Renal pelvis (tissue), 4 donors: ENCODE results near the gene KIF1B. TPM values are rescaled to one million over a fixed set of nuclear protein-coding genes. Genes with fewer than 3 reads are reported as not detected.
"Not testable (repeated sequence)": the region's sequence is repeated elsewhere in the genome, so short reads cannot be mapped to it uniquely, and the experiment has no call there.

Source experiments
- DNase-seq: peaks from one replicate; pipeline ENCODE4 v3.0.0-alpha.2; 2013
- polyA plus RNA-seq, 3 donors: library from polyadenylated mRNA; unstranded; fragments of 120-200 nt; gene quantifications; one replicate each; pipeline ENCODE4 v1.2.1, GENCODE V29; 2013; ENCODE audit not compliant: insufficient read length in 3 of 3

KIF1B gene
- polyA plus RNA-seq, 3 donors: 39.8 to 53.0 (median 51.9) TPM

DNA sequence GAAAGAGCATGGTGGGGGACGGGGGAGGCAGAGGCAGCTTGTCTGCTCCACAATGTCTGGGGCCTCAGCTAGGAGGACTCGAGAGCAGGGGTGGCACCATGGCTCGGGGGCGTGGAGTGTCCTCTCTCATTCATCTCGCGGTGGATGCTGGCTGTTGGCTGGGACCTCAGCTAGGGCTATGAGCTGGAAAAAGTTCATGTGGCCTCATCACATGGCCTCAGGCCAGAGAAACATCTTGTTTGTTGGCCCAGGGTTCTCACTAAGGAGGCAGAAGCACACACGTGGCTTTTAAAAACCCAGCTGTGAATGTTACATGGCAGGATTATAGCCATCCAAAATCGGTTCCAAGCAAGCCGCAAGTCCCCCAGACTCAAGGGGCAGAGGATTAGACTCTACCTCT, 213.7 kb downstream of the KIF1B start:
- DNase-seq: no peak

DNA sequence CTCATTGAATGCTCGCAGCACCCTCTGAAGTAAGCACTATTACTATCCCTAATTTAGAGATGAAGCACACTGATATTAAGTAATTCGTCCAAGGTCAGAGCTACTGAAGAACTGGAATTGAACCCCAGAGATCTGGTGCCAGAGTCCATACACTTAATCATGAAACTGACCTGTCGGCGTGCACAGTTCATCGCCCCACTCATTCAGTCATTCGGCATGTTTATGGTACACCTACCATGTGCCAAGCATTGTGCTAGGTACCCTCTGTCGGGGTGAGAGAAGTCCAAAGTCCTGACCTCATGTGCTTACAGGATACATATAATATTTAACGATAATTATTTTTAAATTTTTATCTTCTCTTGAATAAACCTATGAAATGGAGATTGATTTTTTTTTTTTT, 214.3 kb downstream of the KIF1B start:
- DNase-seq: no peak

DNA sequence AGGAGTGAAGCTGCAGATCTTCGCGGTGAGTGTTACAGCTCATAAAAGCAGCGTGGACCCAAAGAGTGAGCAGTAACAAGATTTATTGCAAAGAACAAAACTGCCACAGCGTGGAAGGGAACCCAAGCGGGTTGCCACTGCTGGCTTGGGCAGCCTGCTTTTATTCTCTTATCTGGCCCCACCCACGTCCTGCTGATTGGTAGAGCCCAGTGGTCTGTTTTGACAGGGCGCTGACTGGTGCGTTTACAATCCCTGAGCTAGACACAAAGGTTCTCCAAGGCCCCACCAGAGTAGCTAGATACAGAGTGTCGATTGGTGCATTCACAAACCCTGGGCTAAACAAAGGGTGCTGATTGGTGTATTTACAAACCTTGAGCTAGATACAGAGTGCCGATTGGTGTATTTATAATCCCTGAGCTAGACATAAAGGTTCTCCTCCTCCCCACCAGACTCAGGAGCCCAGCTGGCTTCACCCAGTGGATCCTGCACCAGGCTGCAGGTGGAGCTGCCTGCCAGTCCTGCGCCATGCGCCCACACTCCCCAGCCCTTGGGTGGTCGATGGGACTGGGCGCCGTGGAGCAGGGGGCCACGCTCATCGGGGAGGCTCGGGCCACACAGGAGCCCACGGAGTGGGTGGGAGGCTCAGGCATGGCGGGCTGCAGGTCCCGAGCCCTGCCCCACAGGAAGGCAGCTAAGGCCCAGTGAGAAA, 215.6 kb downstream of the KIF1B start:
- DNase-seq: not testable (repeated sequence)

DNA sequence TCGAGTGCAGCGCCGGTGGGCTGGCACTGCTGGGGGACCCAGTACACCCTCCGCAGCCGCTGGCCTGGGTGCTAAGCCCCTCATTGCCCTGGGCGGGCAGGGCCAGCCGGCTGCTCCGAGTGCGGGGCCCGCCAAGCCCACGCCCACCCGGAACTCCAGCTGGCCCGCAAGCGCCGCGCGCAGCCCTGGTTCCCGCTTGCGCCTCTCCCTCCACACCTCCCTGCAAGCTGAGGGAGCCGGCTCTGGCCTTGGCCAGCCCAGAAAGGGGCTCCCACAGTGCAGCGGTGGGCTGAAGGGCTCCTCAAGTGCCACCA, 216.1 kb downstream of the KIF1B start:
- not testable (repeated sequence) for DNase-seq

DNA sequence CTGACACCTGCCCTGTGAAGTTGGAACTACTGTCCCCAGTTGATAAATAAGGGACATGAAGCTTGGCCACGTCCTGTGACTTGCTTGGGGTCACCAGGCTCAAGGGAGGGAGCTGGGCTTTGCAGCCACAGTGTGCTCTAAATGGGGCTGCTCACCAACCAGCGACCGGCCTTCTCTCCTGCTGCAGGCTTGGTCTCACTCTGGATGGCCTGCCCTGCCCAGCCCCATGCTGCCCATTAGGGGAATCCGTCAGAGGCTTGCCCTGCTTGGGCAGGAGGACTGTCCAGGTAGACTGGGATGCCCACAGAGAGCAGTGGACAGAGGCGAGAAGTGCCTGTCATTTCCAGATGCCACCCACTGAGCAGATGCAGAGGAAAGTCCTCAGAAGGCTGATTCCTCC, 218.6 kb downstream of the KIF1B start:
- no peak for DNase-seq

DNA sequence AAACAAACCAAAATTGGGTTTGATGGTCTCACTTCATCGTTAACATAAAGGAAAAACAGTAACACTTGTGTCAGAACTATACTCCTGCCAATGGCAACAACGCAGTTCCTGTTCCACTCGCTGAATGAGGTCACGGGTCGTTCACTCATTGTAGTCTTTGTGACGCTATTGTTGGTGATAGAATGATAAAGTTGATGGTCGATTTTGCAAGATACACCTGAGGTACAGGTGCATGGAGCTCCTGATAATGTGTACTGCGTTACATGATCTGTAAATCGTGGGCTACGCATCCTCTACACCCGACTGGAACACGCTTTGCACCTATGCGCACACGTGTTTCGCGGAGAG, 219.5 kb downstream of the KIF1B start:
- DNase-seq: no peak

DNA sequence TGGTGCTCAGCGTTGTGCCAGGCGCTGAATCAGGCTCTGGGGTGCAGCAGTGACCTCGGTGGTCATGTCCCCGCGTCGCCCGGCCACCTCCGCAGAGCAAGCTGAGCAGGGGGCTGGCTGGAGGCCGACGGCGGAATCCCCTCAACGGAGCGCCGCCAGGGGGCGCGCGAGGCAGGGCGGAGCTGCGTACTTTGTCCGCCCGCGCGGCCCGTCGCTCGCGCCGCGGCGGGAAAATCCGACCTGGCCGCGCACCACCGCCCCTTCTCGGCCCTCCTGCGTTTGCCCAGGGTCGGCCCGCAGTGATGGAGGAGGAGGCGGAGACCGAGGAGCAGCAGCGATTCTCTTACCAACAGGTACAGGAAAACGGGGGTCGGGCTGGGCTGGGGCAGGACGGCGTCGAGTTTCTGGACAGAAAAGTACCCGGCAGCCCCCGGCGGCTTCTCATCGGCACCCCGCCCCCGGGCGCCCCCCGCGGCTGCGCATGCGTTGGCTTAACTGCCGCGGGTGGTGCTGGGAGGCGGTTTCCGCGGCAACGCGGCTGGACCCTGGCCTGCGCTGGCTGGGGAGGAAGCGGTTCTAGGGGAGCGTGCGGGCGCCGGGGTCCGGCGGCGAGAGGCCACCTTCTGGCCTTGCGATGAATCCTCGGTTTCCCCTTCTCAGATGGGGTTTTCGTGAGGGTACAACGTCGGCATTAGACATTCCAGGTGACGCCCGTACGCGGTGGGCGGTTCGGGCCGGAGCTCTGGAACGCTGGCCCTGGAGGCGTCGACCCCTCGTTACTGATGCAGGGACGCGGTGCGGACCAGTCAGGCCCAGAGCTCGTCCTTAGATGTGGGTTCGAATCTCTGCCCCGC, 220.1 kb downstream of the KIF1B start, which contains the start of gene CENPS:
CENPS (plus strand) TSS at position 218 of the 854 bp plus-strand sequence; CDS start at position 303, 85 bp downstream.
- peak; percentile 93 for DNase-seq

Other genes with a start within 250 kb of the KIF1B start
- gene RBP7, start 213.3 kb upstream of the KIF1B start, polyA plus RNA-seq: 10 to 100 TPM; 18.6 to 25.0 (median 18.8) TPM
- 10 to 100 TPM; 48.6 to 58.8 (median 58.2) TPM for gene UBE4B, start 177.6 kb upstream of the KIF1B start, polyA plus RNA-seq
- 100 to 1,000 TPM; 196 to 218 (median 199) TPM for gene PGD, start 188.5 kb downstream of the KIF1B start, polyA plus RNA-seq
- gene CENPS, start 219.9 kb downstream of the KIF1B start, polyA plus RNA-seq: 10 to 100 TPM; 35.7 to 38.8 (median 36.2) TPM
- 1 to 10 TPM; 1.2 to 4.0 (median 2.7) TPM for gene CORT, start 239.5 kb downstream of the KIF1B start, polyA plus RNA-seq